PFSK-1 (cell line): ENCODE data around the gene CFLAR.

Experiments
- FOXP2 ChIP-seq: optimal IDR thresholded peaks from 2 replicates; pipeline ENCODE3; 2011; ENCODE audit warnings: borderline replicate concordance, control low read depth, inconsistent platforms; ENCODE audit not compliant: insufficient read depth; ENCODE audit errors: extremely low read length, extremely low read depth
- POLR2AphosphoS5 ChIP-seq: IDR thresholded peaks from 2 replicates; pipeline ENCODE4 v1.6.1; 2012; ENCODE audit warnings: low read depth, mild to moderate bottlenecking, control low read depth, low read length, moderate library complexity
- REST ChIP-seq, 2 experiments: IDR thresholded peaks; 2 replicates each; pipeline versions ENCODE4 v1.6.1 to v1.8.0; 2011 to 2012; ENCODE audit warnings: low read depth in 2 of 2, low read length in 2 of 2, control low read depth in 1 of 2, inconsistent platforms in 1 of 2, mild to moderate bottlenecking in 1 of 2, moderate library complexity in 1 of 2; ENCODE audit not compliant: insufficient read depth in 1 of 2
- SIN3A ChIP-seq: IDR thresholded peaks from 2 replicates; pipeline ENCODE4 v1.6.1; 2012; ENCODE audit warnings: mild to moderate bottlenecking, low read length, moderate library complexity, borderline replicate concordance; ENCODE audit not compliant: insufficient read depth
- TAF1 ChIP-seq: IDR thresholded peaks from 2 replicates; pipeline ENCODE4 v1.6.1; 2012; ENCODE audit warnings: low read length, control low read depth, borderline replicate concordance; ENCODE audit not compliant: insufficient read depth

- TF ChIP-seq REST (IDR thresholded peaks at IDR 0.05; ENCODE audit: insufficient read depth in 1 of 2, low read depth in 2 of 2, low read length in 2 of 2) (no peak), POLR2AphosphoS5 (no peak), SIN3A (no peak), FOXP2 (no peak), TAF1 (no peak)
Observed at GRCh38 chr2:201167546-201167945, 51.6 kb downstream of the CFLAR start.
